ENCODE results near the gene CCRL2. TPM values are rescaled to one million over a fixed set of nuclear protein-coding genes. Genes with fewer than 3 reads are reported as not detected.
A peak's percentile ranks its signal among the peaks of the same experiment; 100 is the strongest.
"Not testable (repeated sequence)": the region's sequence is repeated elsewhere in the genome, so short reads cannot be mapped to it uniquely, and the experiment has no call there.

The CCRL2 gene
- polyA plus RNA-seq, 6 donors from 2014 or later, result 0.73 to 1.8 (median 1.2) TPM; not detected in 1

DNA sequence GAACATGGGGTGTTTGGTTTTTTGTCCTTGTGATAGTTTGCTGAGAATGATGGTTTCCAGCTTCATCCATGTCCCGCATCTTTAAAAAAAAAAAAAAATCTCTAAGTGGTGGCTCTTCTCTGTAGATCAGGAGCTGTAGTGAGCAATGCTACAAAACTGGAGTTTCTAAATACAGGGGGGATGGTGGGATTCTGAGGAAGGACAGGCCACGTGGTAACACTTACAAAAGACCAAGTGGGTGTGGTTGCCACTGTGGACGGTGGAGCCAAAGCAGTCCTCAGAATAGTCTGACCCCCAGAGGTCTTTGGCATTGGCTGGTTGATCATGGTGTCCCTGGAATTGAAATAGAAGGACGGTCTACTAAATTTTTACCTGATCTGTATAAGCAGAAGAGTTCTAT is 7.7 kb downstream of the CCRL2 start:
- Mint-ChIP-seq H3K27me3 (no peaks in the 10 kb centered on the region), H3K36me3 (no peaks in the 10 kb centered on the region), H3K27ac (no peak overlapping the region), H3K4me3 (no peak overlapping the region), H3K4me1 (peaks cover 0 to 7% (median 0%) of the 10 kb centered on the region in 3 donors), H3K9me3 (no peaks in the 10 kb centered on the region)
- DNase-seq (no peak), ATAC-seq (ENCODE audit: low read depth in 2 of 2) (no peak)

DNA sequence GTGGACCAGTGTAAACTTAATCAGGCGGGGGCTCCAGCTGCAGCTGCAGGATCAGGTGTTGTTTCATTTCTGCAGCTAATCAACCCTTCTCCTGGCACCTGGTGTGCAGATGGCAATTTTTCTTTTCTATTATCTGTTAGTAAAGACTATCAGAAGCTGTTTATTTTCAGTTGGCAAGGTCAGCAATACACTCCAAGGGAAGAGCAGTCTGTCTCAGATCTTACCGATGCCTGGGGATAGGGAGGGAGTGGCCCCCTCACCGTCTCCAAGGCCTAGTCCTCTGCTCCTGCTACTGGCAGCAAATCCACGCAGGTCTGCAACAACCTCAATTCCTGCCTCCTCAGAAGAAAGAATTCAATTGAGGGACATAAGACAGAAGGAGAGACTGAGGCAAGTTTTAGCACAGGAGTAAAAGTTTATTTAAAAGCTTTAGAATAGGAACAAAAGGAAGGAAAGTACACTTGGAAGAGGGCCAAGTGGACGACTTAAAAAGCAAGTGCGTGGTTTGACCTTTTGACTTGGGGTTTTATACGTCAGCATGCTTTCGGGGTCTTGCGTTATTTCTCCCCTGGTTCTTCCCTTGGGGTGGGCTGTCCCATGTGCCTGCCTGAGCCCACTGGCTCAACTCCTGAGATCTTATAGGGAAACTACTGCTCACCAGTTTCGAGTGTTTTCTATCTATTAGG is 9.2 kb downstream of the CCRL2 start:
- no peak overlapping the region for H3K4me3 Mint-ChIP-seq
- ATAC-seq (ENCODE audit: low read depth in 2 of 2) (no peak), DNase-seq (no peak)
- H3K4me1 Mint-ChIP-seq, result peaks cover 0 to 7% (median 0%) of the 10 kb centered on the region in 3 donors
- no peak overlapping the region for H3K27ac Mint-ChIP-seq
- no peaks in the 10 kb centered on the region for H3K36me3 Mint-ChIP-seq
- H3K9me3 Mint-ChIP-seq, result no peaks in the 10 kb centered on the region
- no peaks in the 10 kb centered on the region for H3K27me3 Mint-ChIP-seq

GRCh38 chr3:46416811-46417510 is 9.9 kb downstream of the CCRL2 start:
- Mint-ChIP-seq H3K27ac (no peak overlapping the region), H3K9me3 (no peaks in the 10 kb centered on the region), H3K27me3 (no peaks in the 10 kb centered on the region), H3K4me1 (peaks cover 0 to 7% (median 0%) of the 10 kb centered on the region in 3 donors), H3K4me3 (no peak overlapping the region), H3K36me3 (no peaks in the 10 kb centered on the region)
- DNase-seq (no peak), ATAC-seq (ENCODE audit: low read depth in 2 of 2) (no peak)

GRCh38 chr3:46417841-46418611 is 11.0 kb downstream of the CCRL2 start:
- Mint-ChIP-seq H3K27me3 (no peaks in the 10 kb centered on the region), H3K36me3 (no peaks in the 10 kb centered on the region), H3K4me3 (no peak overlapping the region), H3K9me3 (no peaks in the 10 kb centered on the region), H3K27ac (no peak overlapping the region), H3K4me1 (peaks cover 0 to 4% (median 0%) of the 10 kb centered on the region in 3 donors)
- DNase-seq (no peak), ATAC-seq (ENCODE audit: low read depth in 2 of 2) (no peak)

GRCh38 chr3:46419816-46420215 is 12.8 kb downstream of the CCRL2 start:
- Mint-ChIP-seq H3K9me3 (no peaks in the 10 kb centered on the region), H3K27me3 (no peaks in the 10 kb centered on the region), H3K36me3 (no peaks in the 10 kb centered on the region), H3K27ac (no peak overlapping the region), H3K4me1 (no peaks in the 10 kb centered on the region), H3K4me3 (no peak overlapping the region)
- DNase-seq (no peak), ATAC-seq (ENCODE audit: low read depth in 2 of 2) (no peak)

DNA sequence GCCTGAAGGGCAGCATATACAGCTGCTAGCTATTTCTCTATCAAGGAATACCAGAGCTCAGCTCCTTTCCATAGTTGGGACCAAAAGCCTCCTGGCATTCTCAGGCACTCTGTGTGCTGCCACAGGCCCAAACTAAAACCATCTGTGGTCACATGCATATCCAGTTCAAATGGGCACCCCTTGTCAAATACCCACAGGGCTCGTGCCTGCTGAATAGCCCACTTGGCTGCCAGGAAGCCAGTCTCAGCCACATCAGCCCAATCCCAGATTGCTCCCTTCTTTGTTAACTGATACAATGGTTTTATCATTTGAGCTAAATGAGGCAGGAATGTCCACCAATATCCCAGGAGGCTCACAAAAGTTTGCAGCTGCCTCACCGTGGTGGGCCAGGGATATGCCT is 13.9 kb downstream of the CCRL2 start:
- no peaks in the 10 kb centered on the region for H3K27me3 Mint-ChIP-seq

GRCh38 chr3:46422617-46423016 is 15.6 kb downstream of the CCRL2 start:
- Mint-ChIP-seq H3K9me3 (no peaks in the 10 kb centered on the region), H3K4me1 (no peaks in the 10 kb centered on the region), H3K27me3 (no peaks in the 10 kb centered on the region), H3K4me3 (no peak overlapping the region), H3K27ac (no peak overlapping the region), H3K36me3 (no peaks in the 10 kb centered on the region)
- DNase-seq (no peak), ATAC-seq (ENCODE audit: low read depth in 2 of 2) (no peak)

More for the DNA sequence above, 13.9 kb downstream of the CCRL2 start:
- H3K9me3 Mint-ChIP-seq, result no peaks in the 10 kb centered on the region
- DNase-seq (no peak), ATAC-seq (ENCODE audit: low read depth in 2 of 2) (no peak)
- H3K4me3 Mint-ChIP-seq, result no peak overlapping the region
- no peaks in the 10 kb centered on the region for H3K4me1 Mint-ChIP-seq
- no peak overlapping the region for H3K27ac Mint-ChIP-seq
- H3K36me3 Mint-ChIP-seq, result no peaks in the 10 kb centered on the region

GRCh38 chr3:46423588-46423987 is 16.5 kb downstream of the CCRL2 start:
- H3K36me3 Mint-ChIP-seq, result no peaks in the 10 kb centered on the region
- H3K27ac Mint-ChIP-seq, result no peak overlapping the region
- H3K4me3 Mint-ChIP-seq, result no peak overlapping the region
- no peaks in the 10 kb centered on the region for H3K27me3 Mint-ChIP-seq
- ATAC-seq (ENCODE audit: low read depth in 2 of 2), result no peak
- no peak for DNase-seq
- H3K9me3 Mint-ChIP-seq, result no peaks in the 10 kb centered on the region
- no peaks in the 10 kb centered on the region for H3K4me1 Mint-ChIP-seq

DNA sequence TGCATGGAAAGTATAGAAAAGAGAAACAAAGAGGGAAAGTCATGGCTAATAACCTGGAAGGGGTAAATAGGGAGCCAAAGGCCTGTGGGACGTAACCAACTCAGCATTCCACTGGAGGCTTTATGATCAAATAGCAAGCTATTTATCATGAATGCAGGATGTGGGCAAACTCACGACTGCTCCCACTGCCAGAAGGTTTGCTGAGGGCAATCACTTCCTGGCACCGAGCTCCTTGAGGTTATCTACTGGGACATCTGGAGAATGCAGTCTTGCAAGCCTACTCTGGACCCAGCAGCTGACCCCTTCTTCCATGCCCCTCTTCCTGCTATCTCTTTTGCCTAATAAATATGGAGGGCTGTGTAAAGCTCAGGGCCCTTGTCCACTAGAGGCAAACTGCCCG is 19.4 kb downstream of the CCRL2 start:
- H3K36me3 Mint-ChIP-seq; H3K27me3 Mint-ChIP-seq; H3K4me1 Mint-ChIP-seq; ATAC-seq (ENCODE audit: low read depth in 2 of 2); H3K4me3 Mint-ChIP-seq; H3K9me3 Mint-ChIP-seq; H3K27ac Mint-ChIP-seq; DNase-seq: not testable (repeated sequence)

DNA sequence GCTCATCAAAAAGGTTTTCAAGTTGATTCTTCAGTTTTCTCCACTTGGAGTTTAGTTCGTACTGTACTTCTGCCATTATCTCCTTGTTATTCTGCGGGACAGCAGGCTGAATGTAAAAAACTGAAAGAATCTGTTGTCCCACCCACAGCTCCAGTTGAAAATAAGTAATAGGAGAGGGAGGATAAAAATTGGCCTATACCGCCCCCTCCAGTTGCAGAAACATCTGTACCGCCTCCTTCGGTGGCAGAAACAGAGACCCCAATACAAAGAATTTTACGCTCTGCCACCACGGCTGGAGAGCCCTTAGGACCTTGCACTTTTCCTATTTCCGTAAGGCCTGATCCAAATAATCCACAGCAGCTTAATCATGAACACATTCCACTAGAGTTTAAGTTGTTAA is 20.3 kb downstream of the CCRL2 start:
- peaks cover 4 to 10% of the 10 kb centered on the region in 2 donors for H3K36me3 Mint-ChIP-seq
- not testable (repeated sequence) for H3K4me3 Mint-ChIP-seq; ATAC-seq (ENCODE audit: low read depth in 2 of 2); H3K4me1 Mint-ChIP-seq; H3K27ac Mint-ChIP-seq; DNase-seq; H3K27me3 Mint-ChIP-seq
- peaks cover 3 to 19% (median 13%) of the 10 kb centered on the region in 7 donors for H3K9me3 Mint-ChIP-seq

- Mint-ChIP-seq H3K9me3 (peaks cover 6 to 24% (median 17%) of the 10 kb centered on the region in 7 donors), H3K27ac (peak overlapping the region in 1 of 6 donors; percentile 33), H3K36me3 (peaks cover 9 to 17% of the 10 kb centered on the region in 2 donors), H3K4me1 (peaks cover 4 to 6% (median 5%) of the 10 kb centered on the region in 3 donors), H3K27me3 (peaks cover 0 to 8% (median 0%) of the 10 kb centered on the region in 3 donors), H3K4me3 (no peak overlapping the region)
- no peak for ATAC-seq (ENCODE audit: low read depth in 2 of 2)
- no peak for DNase-seq
Measured at GRCh38 chr3:46427916-46428833, 21.1 kb downstream of the CCRL2 start.

- Mint-ChIP-seq H3K36me3 (peaks cover 9 to 23% of the 10 kb centered on the region in 2 donors), H3K27ac (no peak overlapping the region), H3K27me3 (peaks cover 0 to 8% (median 0%) of the 10 kb centered on the region in 3 donors), H3K4me3 (no peak overlapping the region), H3K9me3 (peaks cover 10 to 29% (median 20%) of the 10 kb centered on the region in 7 donors), H3K4me1 (peaks cover 4 to 6% (median 5%) of the 10 kb centered on the region in 3 donors)
- ATAC-seq (ENCODE audit: low read depth in 2 of 2) (no peak), DNase-seq (no peak)
Measured at GRCh38 chr3:46429250-46429649, 22.2 kb downstream of the CCRL2 start.

- ATAC-seq (ENCODE audit: low read depth in 2 of 2) (no peak), DNase-seq (no peak)
- Mint-ChIP-seq H3K27me3 (peaks cover 0 to 8% (median 0%) of the 10 kb centered on the region in 3 donors), H3K4me3 (no peak overlapping the region), H3K9me3 (peaks cover 10 to 29% (median 20%) of the 10 kb centered on the region in 7 donors), H3K27ac (no peak overlapping the region), H3K36me3 (peaks cover 9 to 23% of the 10 kb centered on the region in 2 donors), H3K4me1 (peaks cover 4 to 6% (median 5%) of the 10 kb centered on the region in 3 donors)
Measured at GRCh38 chr3:46429671-46430070, 22.6 kb downstream of the CCRL2 start.

Measured in naive B cell (primary cell).